GM21367 (cell line): Measurements from ENCODE around the gene CUX1.
A peak's percentile ranks its signal among the peaks of the same experiment; 100 is the strongest.
"Not testable (repeated sequence)": the region's sequence is repeated elsewhere in the genome, so short reads cannot be mapped to it uniquely, and the experiment has no call there.

Experiments used
- ATAC-seq: cut with Tn5 transposase; IDR thresholded peaks from one replicate; pipeline ENCODE4 v1.9.1; 2021; ENCODE audit not compliant: unreplicated experiment

CUX1 gene

DNA sequence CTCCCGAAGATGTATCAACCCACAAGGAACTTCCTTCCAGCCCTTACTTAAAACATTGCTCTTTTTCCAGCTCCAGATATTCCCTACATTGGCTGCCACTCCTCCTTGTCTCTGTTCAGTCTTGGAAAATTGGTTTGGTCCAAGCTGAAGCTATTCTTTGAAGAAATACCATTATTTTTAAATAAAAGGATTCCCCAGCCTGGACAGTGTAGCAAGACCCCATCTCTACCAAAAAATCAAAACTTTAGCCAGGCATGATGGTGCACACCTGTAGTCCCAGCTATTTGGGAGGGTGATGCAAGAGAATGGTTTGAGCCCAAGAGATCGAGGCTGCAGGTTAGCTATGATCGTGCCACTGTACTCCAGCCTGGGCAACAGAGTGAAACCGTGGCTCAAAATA, 159.8 kb downstream of the CUX1 start:
- no peak for ATAC-seq

DNA sequence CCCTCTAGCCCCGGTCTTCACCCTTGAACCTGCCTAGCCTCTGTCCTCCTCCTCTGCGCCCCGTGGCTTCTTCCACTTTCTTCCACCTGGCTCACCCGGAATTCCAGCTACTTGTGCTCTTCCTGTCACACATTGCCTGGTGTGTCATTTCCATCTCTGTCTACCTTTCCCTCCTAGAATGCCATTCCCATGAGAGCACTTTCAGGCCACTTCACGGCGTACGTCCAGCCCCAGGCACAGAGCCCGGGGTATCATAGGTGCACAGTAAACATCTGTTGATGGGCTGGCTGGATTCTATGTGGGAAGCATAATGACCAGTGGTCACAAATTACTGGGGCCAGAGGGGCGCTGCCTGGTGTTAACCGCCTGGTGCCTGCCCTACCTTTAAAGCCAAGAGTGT, 161.3 kb downstream of the CUX1 start:
- no peak for ATAC-seq

DNA sequence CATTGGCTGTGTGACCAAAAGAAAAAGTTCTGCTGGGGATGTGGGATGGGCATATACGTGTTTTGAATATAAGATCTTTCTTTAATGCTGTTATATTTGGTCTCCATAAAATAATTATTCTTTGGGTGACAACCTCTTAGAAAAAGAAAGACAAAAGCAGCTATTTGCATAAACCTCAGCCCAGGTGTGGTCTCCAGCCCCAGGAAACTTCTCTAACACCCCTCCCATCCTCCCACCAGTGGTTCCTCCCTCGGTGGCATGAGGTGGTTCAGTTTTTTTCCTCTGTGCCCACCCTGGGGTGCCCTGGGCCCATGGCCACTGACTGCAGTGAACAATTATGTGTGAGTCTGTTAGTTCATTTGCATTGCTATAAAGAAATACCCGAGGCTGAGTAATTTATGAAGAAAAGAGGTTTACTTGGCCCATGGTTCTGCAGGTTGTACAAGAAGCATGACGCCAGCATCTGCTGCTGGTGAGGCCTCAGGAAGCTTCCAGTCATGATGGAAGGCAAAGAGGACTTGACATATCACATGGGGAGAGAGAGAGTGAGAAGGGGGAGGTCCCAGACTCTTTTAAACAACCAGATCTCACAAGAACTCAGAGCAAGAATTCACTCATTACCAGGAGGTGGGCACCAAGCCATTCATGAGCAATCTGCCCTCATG, 165.9 kb downstream of the CUX1 start:
- no peak for ATAC-seq

DNA sequence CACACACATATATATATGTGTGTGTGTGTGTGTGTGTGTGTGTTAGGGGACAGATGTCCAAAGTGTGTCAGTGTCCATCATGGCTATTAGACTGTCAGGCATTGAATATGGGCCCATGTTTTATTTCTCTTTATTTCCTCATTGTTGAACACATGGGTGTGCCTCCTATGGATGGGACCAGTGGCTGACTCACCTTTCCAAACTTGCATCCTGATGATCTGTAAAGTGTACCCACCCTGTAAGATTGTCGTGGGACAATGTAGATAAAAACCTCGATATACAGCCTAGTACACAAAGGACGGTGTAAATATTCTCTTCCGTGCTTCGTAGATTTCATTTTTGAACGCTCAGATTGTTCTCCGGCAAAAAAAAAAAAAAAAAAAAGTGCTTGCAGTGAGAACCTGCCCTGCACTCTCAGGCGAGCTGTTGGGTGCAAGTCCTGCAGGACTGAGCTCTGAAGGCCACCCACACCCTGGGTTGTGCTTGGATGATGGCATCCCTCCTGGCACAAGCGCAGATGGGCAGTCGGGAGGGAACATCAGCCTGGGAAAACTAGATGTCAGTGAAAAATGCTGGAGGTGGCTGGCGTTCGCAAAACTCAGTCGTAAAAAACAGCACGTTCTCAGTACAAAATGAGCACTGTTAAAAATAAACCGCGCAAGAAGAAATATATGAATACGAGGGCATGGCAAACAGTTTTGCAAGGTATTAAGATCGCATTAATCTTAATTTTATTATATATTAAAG, 166.9 kb downstream of the CUX1 start:
- no peak for ATAC-seq

DNA sequence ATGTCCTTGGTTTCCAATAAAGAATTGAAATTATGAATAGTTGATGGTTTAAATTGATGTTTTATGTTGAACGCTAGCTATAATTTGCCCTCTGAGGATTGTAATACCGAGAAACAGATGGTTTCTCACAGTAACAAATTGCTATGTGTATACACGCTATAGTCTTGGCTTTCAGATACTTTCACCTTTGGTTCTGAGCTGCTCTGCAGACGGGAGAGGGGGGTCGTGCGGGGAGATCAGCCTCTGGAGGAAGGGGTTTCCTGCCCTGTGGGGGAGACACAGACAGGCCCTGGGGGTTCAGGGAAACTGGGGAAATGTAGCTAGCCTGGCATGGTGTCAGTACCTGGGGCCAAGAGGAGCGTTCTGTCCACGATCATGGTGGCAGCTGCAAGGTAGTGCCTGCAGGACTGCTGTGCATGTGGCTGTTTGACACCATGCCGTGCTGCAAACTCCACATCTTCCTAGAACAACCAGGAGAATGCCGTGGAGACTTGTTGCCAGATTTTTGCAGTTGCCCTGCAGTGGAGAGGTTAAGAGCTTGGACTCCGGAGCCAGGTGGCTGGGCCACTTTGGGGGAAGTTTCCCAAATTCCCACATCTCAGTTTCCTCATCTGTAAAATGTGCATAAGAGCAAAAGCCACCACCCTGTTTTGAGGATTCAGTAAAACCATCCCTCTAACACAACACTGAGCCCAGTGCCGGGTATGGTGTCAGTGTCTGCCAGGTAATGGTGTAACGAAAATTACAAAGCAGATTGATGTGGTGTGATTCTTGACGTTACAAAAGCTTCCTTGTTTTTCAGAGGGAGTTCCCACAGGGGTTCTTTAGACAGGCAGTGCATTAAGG, 167.9 kb downstream of the CUX1 start:
- no peak for ATAC-seq

DNA sequence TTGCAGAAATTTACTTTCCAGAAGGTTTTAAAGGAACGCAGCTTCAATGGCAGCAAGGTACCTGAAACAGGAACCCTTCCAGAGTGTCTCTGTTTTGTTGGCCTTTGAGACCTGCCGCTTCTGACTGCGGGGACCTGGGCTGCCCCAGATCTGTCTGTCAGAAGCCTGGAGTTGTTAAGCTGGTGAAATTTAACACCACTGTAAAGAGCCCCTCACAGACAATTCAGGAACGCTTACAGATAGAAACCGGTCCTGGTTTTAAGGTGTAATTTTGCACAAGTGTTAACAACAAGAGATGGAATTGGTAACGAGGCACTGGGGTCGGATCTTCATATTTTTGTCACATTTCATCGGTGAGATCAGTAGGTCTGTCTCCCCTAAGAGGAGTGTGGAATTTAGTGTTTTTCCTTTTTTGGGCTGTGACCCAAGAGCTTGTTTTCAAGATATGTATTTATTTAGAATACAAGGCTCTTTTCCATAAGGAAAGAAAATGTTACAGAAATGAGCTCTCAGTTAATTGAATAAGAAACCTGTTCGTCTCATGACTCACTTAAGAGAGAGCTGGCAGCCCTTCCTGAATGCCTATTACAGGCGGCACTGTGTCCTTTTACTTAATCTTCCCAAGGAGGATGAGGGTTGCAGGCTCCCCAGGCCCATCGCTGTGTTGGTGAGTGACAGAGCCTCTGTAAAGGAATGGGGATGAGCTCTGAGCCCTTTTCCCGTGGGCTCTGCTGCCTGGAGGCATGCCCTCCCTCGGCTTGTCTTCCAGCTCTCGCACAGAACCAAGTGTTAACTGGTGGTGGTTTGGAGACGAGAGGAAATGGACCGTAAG, 168.7 kb downstream of the CUX1 start:
- no peak for ATAC-seq

DNA sequence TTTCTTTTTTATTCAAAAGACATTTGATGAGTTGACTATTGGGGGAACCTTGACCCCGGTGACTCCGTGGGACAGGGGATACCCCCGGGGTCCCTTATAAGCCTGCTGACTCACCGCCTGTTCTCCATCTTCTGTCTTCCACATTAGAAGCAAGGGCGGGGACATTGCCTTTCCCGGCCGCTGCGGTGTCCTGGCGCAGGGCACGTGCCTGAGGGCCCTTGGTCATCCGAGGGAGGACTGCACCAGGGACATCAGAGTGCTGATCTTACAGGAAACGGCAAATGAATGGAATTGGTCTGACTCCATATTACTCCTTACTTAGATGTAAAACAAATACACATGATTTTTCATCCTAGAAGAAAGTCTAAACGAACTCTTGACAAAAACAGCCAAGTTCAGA, 170.1 kb downstream of the CUX1 start:
- no peak for ATAC-seq

DNA sequence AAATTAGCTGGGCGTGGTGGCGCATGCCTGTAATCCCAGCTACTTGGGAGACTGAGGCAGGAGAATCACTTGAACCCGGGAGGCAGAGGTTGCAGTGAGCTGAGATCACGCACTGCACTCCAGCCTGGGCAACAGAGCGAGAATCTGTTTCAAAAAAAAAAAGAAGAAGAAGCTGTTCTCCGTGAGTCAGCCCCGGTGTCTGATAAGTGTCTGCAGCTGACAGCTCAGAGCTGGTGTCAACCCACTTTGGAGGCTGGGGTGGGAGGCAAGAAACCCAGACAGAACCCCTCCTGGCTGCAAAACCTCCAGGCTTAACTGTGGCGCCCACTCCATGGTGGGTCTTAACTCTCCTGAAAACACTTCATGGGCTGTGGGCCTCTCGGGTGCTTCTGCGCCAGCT, 170.6 kb downstream of the CUX1 start:
- not testable (repeated sequence) for ATAC-seq

DNA sequence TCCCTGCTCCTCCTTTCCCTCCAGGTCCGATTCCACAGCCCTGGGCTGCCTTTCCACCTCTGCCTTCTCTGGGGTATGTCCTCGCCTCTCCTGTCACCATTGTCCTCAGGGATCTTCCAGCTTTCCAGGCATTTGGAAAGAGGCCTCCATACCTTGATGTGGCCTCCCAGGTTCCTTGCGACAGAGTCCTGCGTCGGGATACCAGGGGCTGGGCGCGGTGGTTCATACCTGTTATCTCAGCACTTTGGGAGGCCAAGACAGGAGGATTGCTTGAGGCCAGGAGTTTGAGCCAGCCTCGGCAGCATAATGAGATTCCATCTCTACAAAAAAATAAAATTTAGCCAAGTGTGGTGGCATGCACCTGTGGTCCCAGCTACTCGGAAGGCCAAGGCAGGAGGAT, 171.1 kb downstream of the CUX1 start:
- ATAC-seq: no peak

DNA sequence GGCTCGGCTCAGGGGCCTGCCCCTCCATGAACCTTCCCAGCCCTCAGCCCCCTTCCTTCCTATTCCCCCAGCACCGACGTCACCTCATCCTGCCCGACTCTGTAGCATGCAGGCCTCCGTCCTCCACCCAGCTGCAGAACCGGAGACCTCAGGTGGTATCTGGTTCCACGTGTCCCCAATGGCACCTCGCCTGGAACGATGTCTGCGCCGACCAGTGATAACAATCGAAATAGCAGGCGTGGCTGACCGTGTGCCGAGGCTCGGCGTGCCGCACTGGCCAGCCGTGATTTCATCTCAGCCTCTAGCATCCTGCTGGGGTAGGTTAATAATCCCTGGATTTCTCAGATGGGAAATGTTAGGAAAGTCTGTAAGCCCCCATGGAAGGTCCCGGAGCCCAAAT, 171.7 kb downstream of the CUX1 start:
- no peak for ATAC-seq

DNA sequence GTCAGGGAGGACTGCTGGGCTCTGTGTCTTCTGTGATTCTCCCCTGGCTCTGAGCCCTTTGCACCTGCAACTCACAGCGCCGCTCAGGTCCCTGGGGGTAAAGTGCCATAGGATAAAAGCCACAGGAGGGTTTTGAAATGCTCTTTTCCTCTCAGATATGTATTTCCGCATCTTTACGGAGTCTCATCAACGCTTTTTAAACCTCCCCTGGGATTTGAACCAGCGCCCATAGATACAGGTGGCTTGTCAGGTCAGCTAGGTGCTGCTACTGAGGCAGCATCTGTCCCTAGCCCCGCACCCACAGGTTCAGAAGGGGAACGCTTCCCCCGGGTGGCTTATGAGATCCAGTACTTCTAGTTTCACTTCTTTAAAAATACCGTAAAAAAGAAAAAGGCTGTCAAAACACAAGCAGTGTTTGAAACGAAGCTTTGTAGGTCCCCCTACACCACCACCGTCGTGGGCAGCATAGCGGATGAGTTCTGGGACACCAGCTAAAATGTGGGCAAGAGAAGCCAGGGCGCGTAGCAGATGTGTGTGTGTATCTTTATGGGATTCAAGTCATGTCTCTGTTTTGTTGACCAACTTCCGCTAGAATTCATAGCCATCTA, 173.5 kb downstream of the CUX1 start:
- ATAC-seq: peak; percentile 59

DNA sequence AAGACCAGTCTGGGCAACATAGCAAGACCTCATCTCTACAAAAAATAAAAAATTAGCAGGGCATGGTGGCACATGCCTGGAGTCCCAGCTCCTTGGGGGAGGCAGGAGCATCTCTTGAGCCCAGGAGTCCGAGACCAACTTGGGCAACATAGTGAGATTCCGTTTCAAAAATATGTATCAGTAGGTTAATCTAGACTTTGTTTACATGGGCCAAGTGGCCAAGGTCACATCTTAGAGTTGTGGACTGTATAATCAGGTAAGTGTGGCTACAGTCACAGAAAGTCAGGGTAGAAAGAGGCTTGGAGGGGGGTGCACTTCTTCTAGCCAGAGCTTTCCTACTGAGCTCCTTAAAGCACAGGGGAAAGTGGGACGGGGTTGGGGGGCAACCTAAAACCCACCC, 174.4 kb downstream of the CUX1 start:
- ATAC-seq: no peak

DNA sequence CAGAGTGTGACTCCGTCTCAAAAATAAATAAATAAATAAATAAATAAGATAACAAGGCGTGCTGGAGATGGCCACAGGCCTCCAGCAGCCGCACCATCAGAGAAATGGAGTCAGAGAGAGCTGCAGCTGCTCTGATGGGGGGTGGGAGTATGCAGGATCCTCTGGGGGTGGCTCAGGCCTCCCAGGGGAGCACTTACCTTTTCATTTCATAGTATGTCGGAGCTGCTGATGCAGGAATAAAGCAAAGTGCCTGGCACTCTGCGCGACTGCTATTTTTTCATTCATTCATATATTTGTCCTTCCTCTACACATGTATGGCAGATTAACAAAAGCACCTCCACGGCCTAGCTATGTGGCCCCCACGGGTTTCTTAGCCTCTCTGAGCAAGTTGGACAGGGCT, 175.9 kb downstream of the CUX1 start:
- no peak for ATAC-seq

DNA sequence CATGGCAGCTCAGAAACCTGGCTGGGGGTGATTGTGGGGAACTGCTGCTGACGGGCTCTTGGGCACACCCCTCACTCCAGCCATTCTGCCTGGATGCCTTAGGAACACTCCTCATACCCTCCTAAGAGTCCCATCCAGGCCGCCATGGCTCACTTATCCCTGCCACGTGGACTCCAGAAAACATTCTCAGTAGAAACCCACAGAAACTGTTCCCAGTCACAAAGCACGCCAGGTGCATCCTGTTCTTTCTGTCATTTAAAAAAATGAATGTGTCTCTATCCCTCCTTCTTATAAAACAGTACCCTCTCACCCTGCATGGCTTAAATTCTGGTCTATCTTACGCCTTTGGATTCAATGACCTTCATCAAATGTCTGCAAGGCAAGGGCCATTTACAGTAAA, 177.7 kb downstream of the CUX1 start:
- no peak for ATAC-seq

DNA sequence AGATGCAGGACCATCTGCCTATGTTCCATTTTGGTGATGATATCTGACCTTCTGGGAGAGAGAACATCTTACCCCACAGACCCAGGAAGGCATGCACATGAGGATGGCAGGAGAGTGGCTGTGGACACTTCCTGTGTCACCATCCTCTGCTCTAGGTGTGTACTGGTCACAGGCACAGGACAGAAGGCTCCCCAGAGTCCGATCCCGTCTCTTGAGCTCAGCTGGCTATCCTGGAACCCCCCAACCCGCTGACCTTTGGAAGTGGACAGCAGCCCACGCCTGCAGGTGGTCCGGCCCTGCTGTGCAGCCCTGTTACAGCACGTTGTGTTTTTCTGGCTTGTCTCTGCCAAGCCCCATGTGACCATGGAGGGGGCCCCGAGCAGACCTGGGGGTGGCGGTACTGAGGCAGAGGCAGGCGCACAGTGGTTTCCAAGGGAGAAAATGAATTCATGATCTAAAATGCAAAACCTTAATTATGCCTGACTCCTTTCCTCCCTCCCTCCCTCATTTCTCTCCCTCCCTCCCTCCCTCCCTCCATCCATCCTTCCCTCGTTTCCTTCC, 178.8 kb downstream of the CUX1 start:
- ATAC-seq: no peak

DNA sequence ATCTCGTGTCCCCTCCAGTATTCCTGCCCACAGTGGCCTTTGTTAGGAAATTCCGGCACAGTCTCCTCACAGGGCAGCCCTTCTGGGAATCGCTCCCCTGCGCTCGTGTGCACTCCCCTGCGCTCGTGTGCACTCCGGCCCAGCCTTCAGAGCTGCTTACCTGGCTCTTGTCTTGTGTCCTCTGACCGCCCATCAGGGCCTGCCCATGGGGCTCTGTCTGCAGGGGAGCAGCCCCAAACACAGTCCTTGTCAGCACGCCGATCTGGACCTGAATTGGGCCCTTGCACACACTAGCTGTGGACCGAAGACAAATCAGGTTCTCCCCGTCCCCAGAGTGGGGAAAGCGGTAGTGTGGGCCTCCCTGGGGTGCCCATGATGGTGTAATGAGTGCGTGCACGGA, 179.4 kb downstream of the CUX1 start:
- ATAC-seq: no peak

DNA sequence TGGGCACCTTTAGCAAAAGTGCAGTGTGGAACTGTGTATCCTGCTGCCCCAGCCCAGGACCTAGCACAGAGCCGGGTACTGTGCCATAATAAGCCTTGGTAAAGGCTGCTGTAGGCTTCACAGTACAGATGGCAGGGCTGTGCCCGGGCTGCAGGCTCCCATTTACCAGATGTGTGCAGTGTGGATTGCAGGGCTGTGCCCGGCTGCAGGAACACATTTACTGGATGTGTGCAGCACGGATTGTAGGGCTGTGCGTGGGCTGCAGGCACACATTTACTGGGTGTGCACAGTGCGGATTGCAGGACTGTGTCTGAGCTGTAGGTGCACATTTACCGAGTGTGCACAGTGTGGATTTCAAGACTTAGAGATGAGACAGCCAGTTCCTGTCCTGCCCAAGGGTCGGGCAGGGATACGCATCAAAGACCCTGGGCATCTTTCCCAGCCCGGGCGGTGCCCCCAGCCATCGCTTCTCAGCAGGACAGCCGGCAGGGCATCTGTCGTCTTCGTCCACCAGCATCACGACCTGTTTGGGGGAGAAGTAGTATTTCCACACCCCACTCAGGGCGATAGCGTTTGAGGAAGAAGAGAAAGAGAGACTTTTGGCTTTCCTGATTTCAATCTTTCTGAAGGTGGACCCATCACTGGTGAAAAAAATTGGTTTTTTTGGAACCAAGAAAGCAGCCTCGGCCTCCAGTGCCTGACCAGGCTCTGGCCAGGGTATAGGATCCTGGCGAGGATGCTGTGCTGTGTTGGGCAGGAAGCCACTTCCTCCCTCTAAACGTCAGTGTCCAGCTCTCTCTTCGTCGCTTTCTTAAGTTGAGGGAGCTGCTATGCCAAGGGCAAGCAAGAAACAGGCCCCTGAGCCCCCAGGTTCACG, 180.8 kb downstream of the CUX1 start:
- ATAC-seq: no peak

DNA sequence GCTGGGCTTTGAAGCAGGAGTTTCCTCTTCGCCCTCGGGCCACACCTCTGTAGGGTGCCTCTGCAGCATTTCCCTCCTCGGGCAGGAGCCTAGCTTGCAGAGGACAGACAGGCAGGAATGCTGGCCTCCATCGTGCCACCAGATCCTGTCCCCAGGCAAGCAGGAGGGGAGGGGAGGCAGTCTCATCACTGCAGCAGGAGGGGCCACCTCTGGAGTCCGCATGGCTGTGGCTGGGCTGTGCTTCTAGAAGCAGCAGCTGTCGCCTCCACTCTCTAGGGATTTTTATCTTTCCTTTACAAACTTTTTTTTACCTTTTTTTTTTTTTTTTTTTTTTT, 181.4 kb downstream of the CUX1 start:
- no peak for ATAC-seq

DNA sequence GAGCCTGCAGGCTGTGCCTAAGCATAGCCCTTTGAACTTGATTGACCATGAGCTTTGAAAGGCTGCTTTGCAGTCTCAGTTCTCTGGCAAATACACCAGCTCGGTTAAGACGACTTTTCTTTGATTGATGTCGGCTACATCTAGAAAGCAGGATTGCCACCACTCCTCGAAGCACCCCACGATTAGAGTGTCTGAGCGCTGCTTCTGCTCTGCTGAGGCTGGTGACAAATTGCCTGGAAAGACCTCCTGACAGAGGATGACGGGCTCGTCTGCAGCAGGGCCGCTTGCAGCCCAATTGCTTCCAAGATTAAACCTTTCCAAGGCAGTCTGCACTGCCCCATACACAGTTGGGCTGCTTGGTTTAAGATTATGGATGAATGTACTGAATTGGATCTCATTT, 182.0 kb downstream of the CUX1 start:
- ATAC-seq: no peak

DNA sequence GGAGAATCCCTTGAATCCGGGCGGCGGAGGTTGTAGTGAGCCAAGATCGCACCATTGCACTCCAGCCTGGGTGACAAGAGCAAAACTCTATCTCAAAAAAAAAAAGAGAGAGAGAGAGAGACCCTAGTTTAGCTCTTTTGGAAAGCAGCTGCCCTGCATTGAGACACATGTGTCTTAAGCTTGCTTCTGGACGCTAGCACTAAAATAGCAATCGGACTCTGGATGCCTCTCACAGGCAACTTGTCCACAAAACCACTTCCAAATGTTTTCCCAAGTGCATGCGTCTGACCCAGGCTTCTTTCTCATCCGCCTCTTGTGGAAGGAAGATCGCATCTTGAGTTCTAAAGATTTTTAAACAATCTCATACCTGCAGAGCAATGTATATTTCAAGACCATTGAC, 182.7 kb downstream of the CUX1 start:
- no peak for ATAC-seq
